ENCODE results near the gene ANKRD60. TPM values are rescaled to one million over a fixed set of nuclear protein-coding genes. Genes with fewer than 3 reads are reported as not detected.

ANKRD60 gene
- total and polyA plus RNA-seq, 2 donors (not counting 1 experiment from before 2014, with no cell fraction given), result not detected

GRCh38 chr20:58264271-58264670 lies 35.8 kb upstream of the ANKRD60 start:
- Histone ChIP-seq H3K4me2 (ENCODE audit: extremely low read depth, insufficient read depth, low read length) (no peak overlapping the region), H3K36me3 (ENCODE audit: control insufficient read depth, insufficient read depth, low read length) (peaks cover 14% of the 10 kb centered on the region), H3K9ac (ENCODE audit: insufficient read depth, low read length) (no peak overlapping the region), H3K27me3 (ENCODE audit: control insufficient read depth, insufficient read depth, low read length) (no peaks in the 10 kb centered on the region), H3K4me3 (replicated peaks in 1 of 4; ENCODE audit: control extremely low read depth in 1 of 4, insufficient read depth in 1 of 4, low read depth in 3 of 4, low read length in 4 of 4) (no peak overlapping the region), H3K4me1 (ENCODE audit: control insufficient read depth, extremely low read depth, insufficient read depth, low read length) (no peaks in the 10 kb centered on the region), H4K20me1 (ENCODE audit: control insufficient read depth, extremely low read depth, insufficient read depth, low read length) (no peaks in the 10 kb centered on the region), H3K9me3 (ENCODE audit: control insufficient read depth, insufficient read depth, low read depth, low read length) (no peaks in the 10 kb centered on the region), H3K79me2 (ENCODE audit: control insufficient read depth, insufficient read depth, low read length) (no peaks in the 10 kb centered on the region), H2AFZ (ENCODE audit: low read length) (no peak overlapping the region), H3K27ac (ENCODE audit: insufficient read depth, low read length) (no peak overlapping the region)
- no peak for TF ChIP-seq EZH2 (IDR thresholded peaks at IDR 0.05; ENCODE audit: low read length, missing control alignments)
- TF ChIP-seq CTCF (conservative IDR thresholded peaks at IDR 0.05 in 1 of 2, IDR thresholded peaks at IDR 0.05 in 1 of 2; ENCODE audit: low read depth in 1 of 2, low read length in 2 of 2), result no peak
- no peak for DNase-seq (ENCODE audit: low read depth in 2 of 2)

- no peaks in the 10 kb centered on the region for H3K27me3 ChIP-seq (ENCODE audit: control insufficient read depth, insufficient read depth, low read length)
- H4K20me1 ChIP-seq (ENCODE audit: control insufficient read depth, extremely low read depth, insufficient read depth, low read length), result no peaks in the 10 kb centered on the region
- H3K4me1 ChIP-seq (ENCODE audit: control insufficient read depth, extremely low read depth, insufficient read depth, low read length), result no peaks in the 10 kb centered on the region
- no peaks in the 10 kb centered on the region for H3K79me2 ChIP-seq (ENCODE audit: control insufficient read depth, insufficient read depth, low read length)
- H3K27ac ChIP-seq (ENCODE audit: insufficient read depth, low read length), result no peak overlapping the region
- H3K36me3 ChIP-seq (ENCODE audit: control insufficient read depth, insufficient read depth, low read length), result peaks cover 11% of the 10 kb centered on the region
- DNase-seq (ENCODE audit: low read depth in 2 of 2), result no peak
- H2AFZ ChIP-seq (ENCODE audit: low read length), result no peak overlapping the region
- no peak overlapping the region for H3K4me2 ChIP-seq (ENCODE audit: extremely low read depth, insufficient read depth, low read length)
- no peak overlapping the region for H3K4me3 ChIP-seq (replicated peaks in 1 of 4; ENCODE audit: control extremely low read depth in 1 of 4, insufficient read depth in 1 of 4, low read depth in 3 of 4, low read length in 4 of 4)
- no peak for TF ChIP-seq EZH2 (IDR thresholded peaks at IDR 0.05; ENCODE audit: low read length, missing control alignments)
- no peak for TF ChIP-seq CTCF (conservative IDR thresholded peaks at IDR 0.05 in 1 of 2, IDR thresholded peaks at IDR 0.05 in 1 of 2; ENCODE audit: low read depth in 1 of 2, low read length in 2 of 2)
- H3K9ac ChIP-seq (ENCODE audit: insufficient read depth, low read length), result no peak overlapping the region
- H3K9me3 ChIP-seq (ENCODE audit: control insufficient read depth, insufficient read depth, low read depth, low read length), result no peaks in the 10 kb centered on the region
Observed at GRCh38 chr20:58261660-58262059, 33.2 kb upstream of the ANKRD60 start.

GRCh38 chr20:58260006-58260405 lies 31.6 kb upstream of the ANKRD60 start:
- peaks cover 9% of the 10 kb centered on the region for H3K36me3 ChIP-seq (ENCODE audit: control insufficient read depth, insufficient read depth, low read length)
- H3K79me2 ChIP-seq (ENCODE audit: control insufficient read depth, insufficient read depth, low read length), result no peaks in the 10 kb centered on the region
- DNase-seq (ENCODE audit: low read depth in 2 of 2), result no peak
- H3K27me3 ChIP-seq (ENCODE audit: control insufficient read depth, insufficient read depth, low read length), result no peaks in the 10 kb centered on the region
- H3K4me1 ChIP-seq (ENCODE audit: control insufficient read depth, extremely low read depth, insufficient read depth, low read length), result no peaks in the 10 kb centered on the region
- no peak overlapping the region for H3K9ac ChIP-seq (ENCODE audit: insufficient read depth, low read length)
- no peak overlapping the region for H3K27ac ChIP-seq (ENCODE audit: insufficient read depth, low read length)
- H3K9me3 ChIP-seq (ENCODE audit: control insufficient read depth, insufficient read depth, low read depth, low read length), result no peaks in the 10 kb centered on the region
- TF ChIP-seq CTCF (conservative IDR thresholded peaks at IDR 0.05 in 1 of 2, IDR thresholded peaks at IDR 0.05 in 1 of 2; ENCODE audit: low read depth in 1 of 2, low read length in 2 of 2), result no peak
- TF ChIP-seq EZH2 (IDR thresholded peaks at IDR 0.05; ENCODE audit: low read length, missing control alignments), result no peak
- no peak overlapping the region for H2AFZ ChIP-seq (ENCODE audit: low read length)
- no peaks in the 10 kb centered on the region for H4K20me1 ChIP-seq (ENCODE audit: control insufficient read depth, extremely low read depth, insufficient read depth, low read length)
- H3K4me2 ChIP-seq (ENCODE audit: extremely low read depth, insufficient read depth, low read length), result no peak overlapping the region
- no peak overlapping the region for H3K4me3 ChIP-seq (replicated peaks in 1 of 4; ENCODE audit: control extremely low read depth in 1 of 4, insufficient read depth in 1 of 4, low read depth in 3 of 4, low read length in 4 of 4)

Data from fibroblast of lung (primary cell).